HL-60 (cell line): ENCODE data around the gene KIAA0319L.

Experiments
- POLR2AphosphoS5 ChIP-seq: IDR thresholded peaks from 2 replicates; pipeline ENCODE4 v1.6.1; 2012; ENCODE audit warnings: low read depth
- TF ChIP-seq, protein P1 (sequence below): IDR thresholded peaks from one replicate; pipeline ENCODE4 v1.5.1; 2011; ENCODE audit warnings: low read length, control low read depth, inconsistent platforms; ENCODE audit not compliant: insufficient read depth

- TF ChIP-seq, protein P1, sequence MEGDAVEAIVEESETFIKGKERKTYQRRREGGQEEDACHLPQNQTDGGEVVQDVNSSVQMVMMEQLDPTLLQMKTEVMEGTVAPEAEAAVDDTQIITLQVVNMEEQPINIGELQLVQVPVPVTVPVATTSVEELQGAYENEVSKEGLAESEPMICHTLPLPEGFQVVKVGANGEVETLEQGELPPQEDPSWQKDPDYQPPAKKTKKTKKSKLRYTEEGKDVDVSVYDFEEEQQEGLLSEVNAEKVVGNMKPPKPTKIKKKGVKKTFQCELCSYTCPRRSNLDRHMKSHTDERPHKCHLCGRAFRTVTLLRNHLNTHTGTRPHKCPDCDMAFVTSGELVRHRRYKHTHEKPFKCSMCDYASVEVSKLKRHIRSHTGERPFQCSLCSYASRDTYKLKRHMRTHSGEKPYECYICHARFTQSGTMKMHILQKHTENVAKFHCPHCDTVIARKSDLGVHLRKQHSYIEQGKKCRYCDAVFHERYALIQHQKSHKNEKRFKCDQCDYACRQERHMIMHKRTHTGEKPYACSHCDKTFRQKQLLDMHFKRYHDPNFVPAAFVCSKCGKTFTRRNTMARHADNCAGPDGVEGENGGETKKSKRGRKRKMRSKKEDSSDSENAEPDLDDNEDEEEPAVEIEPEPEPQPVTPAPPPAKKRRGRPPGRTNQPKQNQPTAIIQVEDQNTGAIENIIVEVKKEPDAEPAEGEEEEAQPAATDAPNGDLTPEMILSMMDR, result no peak
- no peak for TF ChIP-seq POLR2AphosphoS5
Measured at GRCh38 chr1:35535243-35535642, 22.0 kb downstream of the KIAA0319L start.
